GM12873 (cell line): ENCODE data around the gene CXCR5.

ENCODE experiments used
- CTCF ChIP-seq: IDR thresholded peaks from 2 replicates; pipeline ENCODE4 v1.5.1; 2012; ENCODE audit warnings: low read depth, mild to moderate bottlenecking, moderate library complexity, low read length, control low read depth; ENCODE audit not compliant: insufficient read depth; ENCODE audit errors: missing control alignments

The CXCR5 gene

GRCh38 chr11:118887206-118887605 is 3.5 kb downstream of the CXCR5 start:
- no peak for TF ChIP-seq CTCF

- TF ChIP-seq CTCF: no peak
Observed at GRCh38 chr11:118888398-118888797, 4.7 kb downstream of the CXCR5 start.

- TF ChIP-seq CTCF: no peak
Observed at GRCh38 chr11:118889797-118890196, 6.1 kb downstream of the CXCR5 start.

GRCh38 chr11:118892514-118892913 is 8.8 kb downstream of the CXCR5 start:
- TF ChIP-seq CTCF: no peak

GRCh38 chr11:118892964-118893363 is 9.3 kb downstream of the CXCR5 start:
- no peak for TF ChIP-seq CTCF

GRCh38 chr11:118893662-118894061 is 10.0 kb downstream of the CXCR5 start:
- no peak for TF ChIP-seq CTCF

- no peak for TF ChIP-seq CTCF
Observed at GRCh38 chr11:118894192-118894591, 10.5 kb downstream of the CXCR5 start.
